HG02759 (cell line): ENCODE data around the gene CCDC78.
"Not testable (repeated sequence)": the region's sequence is repeated elsewhere in the genome, so short reads cannot be mapped to it uniquely, and the experiment has no call there.

ENCODE experiments used
- ATAC-seq: cut with Tn5 transposase; IDR thresholded peaks from one replicate; pipeline ENCODE4 v1.9.1; 2021; ENCODE audit warnings: mild to moderate bottlenecking, moderate library complexity; ENCODE audit not compliant: unreplicated experiment

The CCDC78 gene

GRCh38 chr16:761625-762513, 35.6 kb upstream of the CCDC78 start:
- no peak for ATAC-seq

- no peak for ATAC-seq
Observed at GRCh38 chr16:760545-761343, 34.5 kb upstream of the CCDC78 start, which contains the start of gene MSLN. Gene MSLN, plus strand, starts transcription at chr16:760734. Its CDS starts 1,947 bp downstream, at chr16:762681.

- no peak for ATAC-seq
Observed at GRCh38 chr16:760065-760464, 33.8 kb upstream of the CCDC78 start.

GRCh38 chr16:759110-759910, 33.1 kb upstream of the CCDC78 start:
- no peak for ATAC-seq

GRCh38 chr16:756428-756827, 30.2 kb upstream of the CCDC78 start:
- ATAC-seq: no peak

GRCh38 chr16:754656-755055, 28.4 kb upstream of the CCDC78 start:
- ATAC-seq: no peak

GRCh38 chr16:754121-754607, 27.9 kb upstream of the CCDC78 start:
- ATAC-seq: not testable (repeated sequence)

- ATAC-seq: no peak
Observed at GRCh38 chr16:752007-752312, 25.7 kb upstream of the CCDC78 start.

GRCh38 chr16:751152-752006, 25.1 kb upstream of the CCDC78 start:
- ATAC-seq: no peak

GRCh38 chr16:750485-750884, 24.2 kb upstream of the CCDC78 start:
- ATAC-seq: no peak

GRCh38 chr16:749010-749409, 22.8 kb upstream of the CCDC78 start:
- ATAC-seq: no peak

- no peak for ATAC-seq
Observed at GRCh38 chr16:747978-748746, 21.9 kb upstream of the CCDC78 start.

GRCh38 chr16:746637-747036, 20.4 kb upstream of the CCDC78 start:
- ATAC-seq: no peak

GRCh38 chr16:745739-746138, 19.5 kb upstream of the CCDC78 start:
- no peak for ATAC-seq

- ATAC-seq: no peak
Observed at GRCh38 chr16:743794-744500, 17.7 kb upstream of the CCDC78 start.

GRCh38 chr16:742894-743293, 16.7 kb upstream of the CCDC78 start:
- ATAC-seq: not testable (repeated sequence)

GRCh38 chr16:741986-742629, 15.9 kb upstream of the CCDC78 start:
- no peak for ATAC-seq

- peak; percentile 77 for ATAC-seq
Observed at GRCh38 chr16:740764-741505, 14.7 kb upstream of the CCDC78 start, which contains the start of gene CIAO3. Gene CIAO3, minus strand, starts transcription at chr16:740997. Its CDS starts 12 bp downstream, at chr16:740985.
